UCSD-AML1 (cell line): ENCODE data around the gene RNF182.

Source experiments
- DNase-seq: peaks from one replicate; lab custom pipeline; 2025; ENCODE audit not compliant: unreplicated experiment; lab: John Stamatoyannopoulos, UW

RNF182 gene

DNA sequence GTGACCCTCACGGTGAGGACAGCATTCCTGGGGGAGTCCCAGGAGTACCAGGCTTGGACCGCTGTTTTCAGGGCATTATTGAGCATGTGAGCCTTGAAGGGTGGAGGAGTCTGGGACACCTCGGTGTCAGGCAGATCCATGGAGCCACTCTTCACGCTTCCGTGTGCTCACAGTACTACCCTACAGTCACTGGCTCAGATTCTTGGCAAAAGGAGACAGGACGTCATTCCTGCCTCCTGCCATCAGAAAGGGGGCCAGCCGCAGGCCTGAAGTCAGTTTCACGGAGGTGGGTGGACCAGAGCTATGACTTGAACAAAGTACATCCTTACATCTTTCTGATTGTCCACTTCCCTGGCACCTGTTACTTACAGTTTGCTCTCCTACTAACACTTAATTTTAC lies 103.9 kb downstream of the RNF182 start:
- DNase-seq, result no peak

DNA sequence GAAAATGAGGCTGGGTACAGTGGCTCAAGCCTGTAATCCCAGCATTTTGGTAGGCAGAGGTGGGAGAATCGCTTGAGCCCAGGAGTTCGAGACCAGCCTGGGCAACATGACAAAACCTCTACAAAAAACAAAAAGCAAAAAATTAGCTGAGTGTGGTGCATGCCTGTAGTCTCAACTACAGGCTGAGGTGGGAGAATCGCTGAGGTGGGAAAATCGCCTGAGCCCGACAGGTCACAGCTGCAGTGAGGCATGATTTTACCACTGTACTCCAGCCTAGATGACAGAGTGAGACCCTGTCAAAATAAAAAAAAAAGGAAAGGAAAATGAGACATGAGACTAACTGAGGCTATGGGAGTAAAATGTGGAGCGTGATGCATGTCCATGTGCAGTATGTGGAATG lies 104.9 kb downstream of the RNF182 start:
- DNase-seq, result no peak
